HT-29 (cell line): Measurements from ENCODE around the gene KRT86. TPM values are rescaled to one million over a fixed set of nuclear protein-coding genes. Genes with fewer than 3 reads are reported as not detected.
"Not testable (repeated sequence)": the region's sequence is repeated elsewhere in the genome, so short reads cannot be mapped to it uniquely, and the experiment has no call there.

Experiments
- DNase-seq: peaks from one replicate; pipeline ENCODE4 v3.0.0-alpha.2; 2015; ENCODE audit warnings: low spot score
- total RNA-seq: library from RNA; depleted of rRNA; stranded (reverse); fragments of >200 nt; shearing (Covaris generic); gene quantifications from 2 replicates; pipeline ENCODE4 v1.2.3, GENCODE V29; 2014

KRT86 gene
- total RNA-seq, 1 experiment from 2014 or later: 0.81 TPM

GRCh38 chr12:52238916-52239646, 35.4 kb upstream of the KRT86 start:
- DNase-seq: no peak

DNA sequence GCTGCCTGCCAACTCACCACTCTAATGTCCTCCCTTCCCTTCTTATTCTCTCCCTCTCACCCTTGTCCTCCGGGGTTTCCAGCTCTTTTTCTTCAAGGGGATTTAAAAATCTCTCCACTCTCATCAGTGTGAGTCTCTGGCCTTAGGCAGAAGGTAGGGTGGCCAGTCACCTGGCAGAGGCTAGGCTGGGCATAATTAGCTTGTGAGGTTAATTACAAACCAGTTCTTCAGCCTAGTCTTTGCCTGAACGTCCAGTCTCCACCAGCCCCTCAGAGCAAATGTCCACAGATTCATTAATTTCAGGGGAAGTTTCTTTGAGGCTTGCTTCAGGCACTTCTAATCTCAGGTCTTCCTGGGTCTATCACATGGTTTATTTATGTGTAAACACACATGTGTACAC, 34.7 kb upstream of the KRT86 start:
- DNase-seq: no peak

GRCh38 chr12:52240247-52240646, 34.2 kb upstream of the KRT86 start:
- not testable (repeated sequence) for DNase-seq

DNA sequence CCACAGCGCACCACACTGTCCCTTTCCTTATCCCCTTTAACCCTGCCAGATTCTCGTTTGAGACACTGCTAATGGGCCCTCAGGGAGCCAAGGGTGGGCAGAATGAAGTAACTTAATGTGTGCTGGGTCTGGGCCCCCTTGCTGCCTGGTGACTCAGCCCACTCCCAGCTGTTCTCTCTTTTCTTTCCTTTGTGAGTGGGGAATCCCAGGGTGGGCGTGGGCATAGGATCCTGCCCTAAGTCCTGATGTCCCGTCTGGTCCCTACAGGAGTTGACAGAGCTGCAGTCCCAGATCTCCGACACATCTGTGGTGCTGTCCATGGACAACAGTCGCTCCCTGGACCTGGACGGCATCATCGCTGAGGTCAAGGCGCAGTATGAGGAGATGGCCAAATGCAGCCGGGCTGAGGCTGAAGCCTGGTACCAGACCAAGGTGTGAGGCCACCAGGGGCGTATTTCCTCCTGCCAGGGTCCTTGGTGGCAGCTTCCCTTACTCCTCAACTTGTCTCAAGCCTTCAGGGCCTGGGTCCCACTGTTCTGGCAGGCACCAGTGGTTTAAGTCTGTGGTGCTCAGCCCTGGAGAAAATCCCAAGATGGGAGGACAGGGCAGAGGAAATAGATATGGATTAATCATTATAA, 33.1 kb upstream of the KRT86 start:
- no peak for DNase-seq

- DNase-seq: no peak
Measured at GRCh38 chr12:52242442-52243258, 31.8 kb upstream of the KRT86 start.

DNA sequence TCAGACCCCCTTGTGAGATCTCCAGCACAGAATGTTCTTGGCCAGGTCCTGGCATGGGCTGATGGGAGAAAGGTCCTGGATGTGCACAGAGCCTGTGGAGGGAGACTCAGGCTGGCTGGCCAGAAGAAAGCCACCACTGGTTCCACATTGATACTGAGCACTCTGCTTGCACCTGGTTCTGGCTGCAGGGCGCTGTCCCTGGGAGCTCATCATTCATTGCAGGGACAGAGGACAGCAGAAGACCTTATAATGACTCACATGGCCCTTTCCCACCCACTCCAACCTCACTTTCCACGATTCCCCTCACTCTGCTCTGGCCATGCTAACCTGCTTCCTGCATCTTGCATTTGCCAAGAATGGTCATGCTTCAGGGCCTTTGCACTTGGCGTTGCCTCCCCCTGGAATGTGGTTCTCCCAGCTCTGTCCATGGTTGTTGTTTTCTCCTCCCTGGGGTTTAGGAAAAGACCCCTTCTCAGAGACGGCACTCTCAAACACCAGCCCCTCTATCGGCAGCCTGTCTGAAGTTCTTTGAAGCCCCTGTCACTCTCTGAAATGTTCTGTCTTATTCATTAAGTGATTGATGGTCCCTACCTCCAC, 31.1 kb upstream of the KRT86 start:
- DNase-seq: peak; percentile 77

GRCh38 chr12:52243856-52244614, 30.4 kb upstream of the KRT86 start:
- DNase-seq: peak; percentile 89

DNA sequence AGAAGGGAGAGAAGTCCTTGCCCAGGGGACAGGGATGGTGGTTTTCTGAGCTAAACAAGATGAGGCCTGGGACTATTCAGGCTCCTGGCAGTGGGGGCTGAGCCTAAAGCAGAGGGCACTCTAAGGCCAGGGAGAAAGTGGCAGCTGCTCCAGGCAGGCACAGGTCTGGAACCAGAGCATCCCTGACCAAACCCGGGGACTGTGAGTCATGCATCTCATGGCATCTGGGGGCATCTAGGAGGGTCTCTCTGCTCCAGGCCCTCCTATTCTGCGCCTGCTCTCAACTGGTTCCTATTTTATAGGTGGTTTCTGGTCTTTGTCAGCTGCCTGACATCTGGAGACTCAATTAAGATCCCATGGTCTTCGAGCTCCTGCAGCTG, 29.8 kb upstream of the KRT86 start:
- DNase-seq: no peak

DNA sequence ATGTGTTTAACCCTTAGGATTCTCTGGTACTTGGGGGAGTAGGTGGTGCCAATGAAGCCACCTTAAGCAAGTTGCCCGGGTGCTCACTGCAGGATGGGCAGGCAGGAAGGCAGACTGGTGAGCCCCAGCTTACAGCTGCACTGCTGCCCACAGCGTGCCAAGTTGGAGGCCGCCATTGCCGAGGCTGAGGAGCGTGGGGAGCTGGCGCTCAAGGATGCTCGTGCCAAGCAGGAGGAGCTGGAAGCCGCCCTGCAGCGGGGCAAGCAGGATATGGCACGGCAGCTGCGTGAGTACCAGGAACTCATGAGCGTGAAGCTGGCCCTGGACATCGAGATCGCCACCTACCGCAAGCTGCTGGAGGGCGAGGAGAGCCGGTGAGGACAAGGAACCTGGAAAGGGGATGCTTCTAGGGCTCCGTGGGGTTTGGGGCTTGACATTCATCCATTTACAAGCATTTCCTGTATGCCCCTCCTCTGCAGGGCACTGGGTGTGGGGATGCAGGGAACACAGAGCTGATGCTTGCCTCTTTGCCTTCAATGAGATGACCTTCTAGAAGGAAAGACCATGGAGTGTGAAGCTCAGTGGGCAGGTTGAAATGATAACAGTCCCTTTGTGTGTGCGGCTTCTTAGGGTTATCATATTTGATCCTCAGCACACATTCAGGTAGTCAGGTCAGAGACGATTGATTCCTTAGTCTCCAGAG, 29.0 kb upstream of the KRT86 start:
- DNase-seq: no peak

GRCh38 chr12:52245962-52246569, 28.4 kb upstream of the KRT86 start:
- DNase-seq: no peak

DNA sequence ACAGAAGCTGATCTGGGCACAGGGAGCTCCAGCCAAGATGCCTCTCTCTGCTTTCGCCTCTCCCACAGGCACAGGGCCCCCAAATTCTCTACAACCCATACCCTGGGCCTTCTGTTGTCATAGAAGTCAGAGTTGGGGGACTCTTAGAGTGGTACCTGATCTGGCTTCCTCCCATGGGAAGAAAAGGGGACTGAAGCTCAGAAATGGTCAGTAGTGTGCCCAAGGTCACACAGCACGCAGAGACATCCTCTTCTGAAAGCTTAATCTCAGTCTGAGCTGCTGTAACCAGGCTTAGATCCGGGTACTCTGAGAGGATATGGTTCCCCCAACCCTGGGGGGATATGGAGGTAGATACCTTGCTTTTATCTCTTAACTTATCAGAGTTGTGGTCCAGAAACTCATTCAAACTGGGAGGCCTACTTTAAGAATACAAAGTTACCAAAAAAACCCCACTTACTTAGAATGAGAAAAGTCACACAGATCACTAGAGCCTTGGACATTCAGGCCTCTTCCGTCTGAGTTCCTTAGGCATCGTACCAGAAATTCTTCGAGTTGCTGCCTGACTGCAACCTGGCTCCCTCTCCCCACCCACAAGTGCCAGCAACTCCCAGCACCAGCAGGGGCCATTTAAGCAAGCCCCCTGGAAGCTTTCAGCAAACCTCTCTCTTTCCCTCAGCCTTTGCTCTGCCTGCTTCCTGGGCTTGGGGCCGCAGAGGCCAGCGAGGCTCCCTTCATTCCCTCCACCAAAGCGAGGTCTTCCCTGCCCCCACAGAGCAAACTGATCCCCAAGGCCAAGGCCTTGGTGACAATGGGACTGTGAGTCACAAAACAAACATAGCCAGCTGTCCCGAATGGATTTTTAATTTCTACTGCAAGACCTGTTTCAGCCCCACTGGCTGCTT, 27.5 kb upstream of the KRT86 start:
- DNase-seq: peak; percentile 89

DNA sequence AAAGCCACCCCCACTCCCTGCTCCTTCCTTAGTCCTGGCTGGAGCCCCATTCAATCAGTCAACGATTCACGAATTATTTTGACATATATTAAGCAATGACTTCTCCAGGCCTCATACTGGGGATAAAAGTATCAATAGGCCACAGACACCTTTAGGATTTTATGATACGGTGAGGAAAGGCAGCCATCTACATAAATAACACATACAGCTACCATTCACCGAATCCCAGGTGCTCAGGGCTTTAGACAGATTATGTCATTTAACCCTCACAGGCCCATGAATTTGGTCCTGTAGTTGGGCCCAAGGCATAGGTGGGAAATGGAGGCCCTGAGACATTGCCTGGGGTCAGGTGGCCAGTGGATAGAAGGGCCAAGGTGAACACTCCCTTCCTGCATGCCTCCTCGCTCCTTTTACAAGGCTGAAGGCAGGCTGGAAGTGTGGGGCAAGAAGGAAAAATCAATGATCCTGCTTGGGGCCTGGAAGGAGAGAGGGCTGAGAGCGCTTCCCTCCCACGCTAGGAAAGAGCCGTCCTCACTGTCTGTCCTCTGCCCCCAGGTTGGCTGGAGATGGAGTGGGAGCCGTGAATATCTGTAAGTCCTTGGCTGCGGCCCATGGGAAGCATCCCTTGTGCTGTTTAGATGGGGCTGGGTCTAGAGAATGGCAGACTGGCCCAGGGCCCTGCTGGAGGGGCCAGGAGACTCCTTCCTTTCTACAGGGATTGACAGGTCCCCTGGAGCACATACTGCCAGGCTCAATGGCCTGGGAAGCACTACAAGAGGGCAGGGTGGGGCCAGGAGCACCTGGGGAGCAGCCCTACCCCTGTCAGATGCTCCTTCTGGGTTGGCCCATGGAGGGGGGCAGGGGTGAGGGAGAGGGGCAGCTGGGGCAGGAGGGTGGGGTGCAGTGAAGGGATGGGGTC, 26.6 kb upstream of the KRT86 start:
- no peak for DNase-seq

DNA sequence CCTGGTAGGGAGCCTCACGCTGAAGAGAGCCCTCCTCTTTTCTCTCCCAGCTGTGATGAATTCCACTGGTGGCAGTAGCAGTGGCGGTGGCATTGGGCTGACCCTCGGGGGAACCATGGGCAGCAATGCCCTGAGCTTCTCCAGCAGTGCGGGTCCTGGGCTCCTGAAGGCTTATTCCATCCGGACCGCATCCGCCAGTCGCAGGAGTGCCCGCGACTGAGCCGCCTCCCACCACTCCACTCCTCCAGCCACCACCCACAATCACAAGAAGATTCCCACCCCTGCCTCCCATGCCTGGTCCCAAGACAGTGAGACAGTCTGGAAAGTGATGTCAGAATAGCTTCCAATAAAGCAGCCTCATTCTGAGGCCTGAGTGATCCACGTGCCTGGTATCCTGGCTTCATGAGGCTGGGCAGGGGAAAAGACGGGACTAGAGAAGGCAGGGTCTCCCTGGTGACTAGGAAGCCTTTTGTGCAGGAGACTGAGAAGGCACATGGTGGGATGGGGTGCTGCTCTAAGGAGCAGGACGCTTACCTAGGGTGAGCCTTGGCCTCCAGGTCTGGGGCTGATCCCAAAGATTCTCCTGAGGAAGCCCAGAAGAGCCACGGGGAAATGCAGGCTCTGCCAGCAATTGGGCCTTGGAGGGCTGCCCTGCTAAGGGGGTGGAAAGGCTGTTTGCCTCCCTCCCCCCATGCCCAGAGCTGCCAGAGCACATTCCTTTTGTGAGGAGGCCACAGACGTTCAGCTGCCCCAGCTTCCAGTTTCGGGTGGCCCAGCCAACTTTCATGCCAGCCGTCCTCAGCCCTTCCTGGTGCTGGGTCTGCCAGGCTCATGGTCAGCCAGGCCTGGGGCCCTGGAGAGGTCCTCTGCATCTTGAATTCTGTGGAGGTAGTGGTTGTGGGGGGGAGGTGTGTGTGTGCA, 25.6 kb upstream of the KRT86 start:
- DNase-seq: no peak

DNA sequence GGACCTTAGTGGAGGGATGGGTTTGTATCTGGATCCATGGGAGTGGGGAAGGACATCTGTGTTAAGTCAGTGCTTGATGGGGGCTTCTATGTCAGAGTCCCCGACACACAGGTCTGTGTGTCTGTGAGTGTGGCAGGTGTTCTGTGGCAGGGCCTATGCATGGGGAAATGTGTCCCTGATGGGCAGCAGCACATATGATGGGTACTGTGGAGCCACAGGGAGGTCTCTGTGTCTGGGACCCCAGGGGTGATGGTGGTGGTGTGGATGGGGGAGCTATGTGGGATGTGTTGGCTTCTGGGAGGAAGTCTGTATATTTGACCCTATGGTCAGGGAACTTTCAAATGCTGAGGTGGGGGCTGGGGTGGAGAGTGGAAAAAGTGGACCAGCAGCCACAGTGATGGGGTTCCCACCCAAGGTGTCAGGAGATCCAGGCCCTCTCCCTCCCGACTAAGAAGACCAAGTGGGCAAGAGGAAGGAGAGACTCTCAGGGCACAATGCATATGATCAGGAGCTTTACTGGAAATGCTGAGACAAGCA, 24.9 kb upstream of the KRT86 start:
- no peak for DNase-seq

DNA sequence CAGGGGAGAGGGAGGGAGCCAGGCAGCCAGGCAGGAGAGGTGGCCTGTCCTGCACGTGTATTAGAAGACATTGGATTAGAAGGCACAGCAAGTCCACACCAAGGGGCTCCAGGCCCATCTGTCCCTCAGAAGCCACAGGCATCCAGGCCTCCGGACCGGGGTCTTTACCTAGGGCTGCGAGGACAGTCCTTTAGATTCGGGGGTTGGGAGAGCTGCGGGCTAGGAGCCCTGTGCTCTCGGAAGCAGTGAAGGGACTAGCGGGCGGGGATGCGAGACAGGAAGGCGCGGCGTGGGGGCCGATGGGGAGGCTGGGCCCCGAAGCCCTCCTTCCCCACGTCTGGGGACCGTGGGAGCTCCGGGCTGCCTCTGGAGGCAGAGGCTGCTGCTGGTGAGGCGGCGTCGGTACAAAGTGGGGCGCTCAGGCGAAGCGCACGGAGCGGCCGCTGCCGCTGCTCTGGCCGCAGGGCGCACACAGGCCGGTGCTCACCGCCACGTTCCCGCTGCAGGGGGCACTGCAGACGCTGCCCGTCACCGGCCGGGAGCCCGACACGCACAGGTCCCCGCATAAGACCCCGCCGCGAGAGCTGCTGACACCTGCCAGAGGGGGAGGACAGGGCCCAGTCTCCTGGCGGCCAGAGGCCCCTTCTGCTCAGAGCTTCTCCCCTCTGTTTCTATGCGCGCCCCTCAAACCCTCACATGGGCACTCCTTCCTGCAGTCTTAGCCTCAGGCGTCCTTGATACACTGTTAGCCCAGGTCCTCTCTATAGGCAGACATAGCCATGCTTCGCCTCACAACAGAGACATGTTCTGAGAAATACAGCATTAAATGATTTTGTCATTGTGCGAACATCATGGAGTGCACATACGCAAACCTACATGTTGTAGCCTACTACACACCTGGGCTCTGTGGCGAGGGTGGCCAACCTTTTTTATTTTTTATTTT, 24.1 kb upstream of the KRT86 start:
- DNase-seq: no peak
